ENCODE results near the gene OR13A1. TPM values are rescaled to one million over a fixed set of nuclear protein-coding genes. Genes with fewer than 3 reads are reported as not detected.

The OR13A1 gene
- total RNA-seq, 2 experiments from 2014 or later, result 0.10 to 0.15 TPM

Other genes with a start within 250 kb of the OR13A1 start
- 1 to 10 TPM; 6.7 to 9.0 TPM for gene ALOX5, start 58.6 kb upstream of the OR13A1 start, total RNA-seq